ENCODE results near the gene C6orf141. TPM values are rescaled to one million over a fixed set of nuclear protein-coding genes. Genes with fewer than 3 reads are reported as not detected.

Gene C6orf141
- 1.6 and 2.0 TPM in 2 replicates for total RNA-seq

GRCh38 chr6:49550492-49551077 is at the start of gene C6orf141:
Gene C6orf141, plus strand, starts transcription at chr6:49550668. Its CDS starts 125 bp downstream, at chr6:49550793.

Other genes starting within 250 kb of the C6orf141 start
- gene MMUT, start 87.4 kb upstream of the C6orf141 start, total RNA-seq, result 7.9 and 8.6 TPM in 2 replicates
- gene CENPQ, start 87.3 kb upstream of the C6orf141 start, total RNA-seq, result 5.5 and 11.6 TPM in 2 replicates
- not detected in 2 replicates for gene GLYATL3, start 50.7 kb upstream of the C6orf141 start, total RNA-seq
- gene RHAG, start 86.2 kb downstream of the C6orf141 start, total RNA-seq, result not detected in 2 replicates
- not detected in 2 replicates for gene CRISP2, start 162.9 kb downstream of the C6orf141 start, total RNA-seq
- not detected in 2 replicates for gene CRISP3, start 193.7 kb downstream of the C6orf141 start, total RNA-seq
- not detected in 2 replicates for gene PGK2, start 236.6 kb downstream of the C6orf141 start, total RNA-seq

All from bronchus fibroblast of lung (primary cell).